ENCODE measurements around the gene RB1.

GRCh38 chr13:48436661-48437288, 133.2 kb downstream of the RB1 start:
- TF ChIP-seq CTCF (IDR thresholded peaks at IDR 0.05; ENCODE audit: low read depth, low read length) (no peak), EZH2phosphoT487 (IDR thresholded peaks at IDR 0.05; ENCODE audit: low read depth) (no peak)
